SKM-1 treated with dmso at 0.1 percent for 144 hours (cell line): Measurements from ENCODE around the gene ABTB1.
"Not testable (repeated sequence)": the region's sequence is repeated elsewhere in the genome, so short reads cannot be mapped to it uniquely, and the experiment has no call there.

ENCODE experiments used
- DNase-seq: peaks from one replicate; lab custom pipeline; 2025; ENCODE audit not compliant: unreplicated experiment; lab: John Stamatoyannopoulos, UW

ABTB1 gene

GRCh38 chr3:127647845-127648204 lies 24.9 kb upstream of the ABTB1 start:
- no peak for DNase-seq

- DNase-seq, result no peak
These were observed 22.5 kb upstream of the ABTB1 start for GRCh38 chr3:127650236-127650635.

- no peak for DNase-seq
These were observed 21.1 kb upstream of the ABTB1 start for GRCh38 chr3:127651516-127652172.

GRCh38 chr3:127652246-127652995 lies 20.3 kb upstream of the ABTB1 start:
- DNase-seq, result peak; percentile 17

GRCh38 chr3:127654374-127654773 lies 18.4 kb upstream of the ABTB1 start:
- DNase-seq, result no peak

GRCh38 chr3:127654993-127655392 lies 17.8 kb upstream of the ABTB1 start:
- not testable (repeated sequence) for DNase-seq

GRCh38 chr3:127655641-127656040 lies 17.1 kb upstream of the ABTB1 start:
- DNase-seq, result no peak

GRCh38 chr3:127656906-127657305 lies 15.8 kb upstream of the ABTB1 start:
- no peak for DNase-seq

- no peak for DNase-seq
These were observed 14.5 kb upstream of the ABTB1 start for GRCh38 chr3:127658234-127658633.

- DNase-seq, result no peak
These were observed 12.0 kb upstream of the ABTB1 start for GRCh38 chr3:127660621-127661251.

GRCh38 chr3:127661600-127661999 lies 11.2 kb upstream of the ABTB1 start:
- no peak for DNase-seq

- DNase-seq, result no peak
These were observed 10.7 kb upstream of the ABTB1 start for GRCh38 chr3:127662001-127662469.

GRCh38 chr3:127663151-127663550 lies 9.6 kb upstream of the ABTB1 start:
- DNase-seq, result no peak

- no peak for DNase-seq
These were observed 7.6 kb upstream of the ABTB1 start for GRCh38 chr3:127665165-127665564.

- DNase-seq, result no peak
These were observed 7.2 kb upstream of the ABTB1 start for GRCh38 chr3:127665586-127665985.

- no peak for DNase-seq
These were observed 6.1 kb upstream of the ABTB1 start for GRCh38 chr3:127666676-127667075.

GRCh38 chr3:127667119-127667681 lies 5.6 kb upstream of the ABTB1 start:
- no peak for DNase-seq

- no peak for DNase-seq
These were observed 3.8 kb upstream of the ABTB1 start for GRCh38 chr3:127668906-127669305.

GRCh38 chr3:127669541-127670228 lies 3.1 kb upstream of the ABTB1 start:
- no peak for DNase-seq

- no peak for DNase-seq
These were observed 2.6 kb upstream of the ABTB1 start for GRCh38 chr3:127670229-127670559.

- no peak for DNase-seq
These were observed 1.8 kb upstream of the ABTB1 start for GRCh38 chr3:127670761-127671522.
